Left lung (tissue), 10 donors: ENCODE results near the gene HAPSTR1. TPM values are rescaled to one million over a fixed set of nuclear protein-coding genes. Genes with fewer than 3 reads are reported as not detected.

Experiments used
- ATAC-seq: fragments of 200-7000 bp; cut with Tn5 transposase; one replicate; pipeline ENCODE4 v1.9.1; 2020; ENCODE audit warnings: moderate library complexity
- DNase-seq, 4 donors: peaks; one replicate each; pipeline ENCODE4 v3.0.0-alpha.2; 2013 to 2020
- H3K27ac ChIP-seq, 2 donors: fragments of 200-600 bp; sonication (generic) in 1 of 2; one replicate each; pipeline versions ENCODE4 v1.5.0 to v1.8.0; 2020 to 2021
- H3K27me3 ChIP-seq, 2 donors: fragments of 200-600 bp; sonication (generic) in 1 of 2; one replicate each; pipeline versions ENCODE4 v1.5.0 to v1.8.0; 2020 to 2021
- H3K36me3 ChIP-seq, 2 donors: fragments of 200-600 bp; sonication (generic) in 1 of 2; one replicate each; pipeline versions ENCODE4 v1.5.0 to v1.8.0; 2020 to 2021
- H3K4me1 ChIP-seq, 2 donors: fragments of 200-600 bp; one replicate each; pipeline ENCODE4 v1.8.0; 2021
- H3K4me3 ChIP-seq, 2 donors: fragments of 200-600 bp; sonication (generic) in 1 of 2; one replicate each; pipeline versions ENCODE4 v1.5.0 to v1.8.0; 2020 to 2021; ENCODE audit warnings: mild to moderate bottlenecking in 1 of 2
- H3K9me3 ChIP-seq, 2 donors: fragments of 200-600 bp; sonication (generic) in 1 of 2; one replicate each; pipeline versions ENCODE4 v1.5.0 to v1.8.0; 2020 to 2021
- intact Hi-C, 2 donors: fragments of 100-400 bp; cut with DNase I; formaldehyde crosslinking; loops; one replicate each; pipeline versions ENCODE4 v1.11.2 to v1.14.2; 2022
- polyA plus RNA-seq, 6 donors: library from polyadenylated mRNA; unstranded; fragments of 120-200 nt; gene quantifications; one replicate each; pipeline ENCODE4 v1.2.1, GENCODE V29; 2013; ENCODE audit not compliant: insufficient read length in 6 of 6
- total RNA-seq, 2 donors: library from RNA; stranded (reverse); fragmentation: NEBNext Ultra II Directional; extraction: Animal tissue kit (Norgen Biotek cat#: 25700); gene quantifications; one replicate each; pipeline ENCODE4 v1.2.1, GENCODE V29; 2021
- TF ChIP-seq, protein P1 (sequence below), 2 donors: fragments of 200-600 bp; sonication (generic) in 1 of 2; IDR thresholded peaks; one replicate each; pipeline versions ENCODE4 v1.5.0 to v1.8.0; 2021; ENCODE audit warnings: antibody characterized with exemption in 2 of 2
- donor health status: DM: no; HTN: yes; CAD: no.
- donor health status: DM: no; HTN: no; CAD: no.

The HAPSTR1 gene
- total and polyA plus RNA-seq, 8 donors: 41.9 to 62.8 (median 45.0) TPM

DNA sequence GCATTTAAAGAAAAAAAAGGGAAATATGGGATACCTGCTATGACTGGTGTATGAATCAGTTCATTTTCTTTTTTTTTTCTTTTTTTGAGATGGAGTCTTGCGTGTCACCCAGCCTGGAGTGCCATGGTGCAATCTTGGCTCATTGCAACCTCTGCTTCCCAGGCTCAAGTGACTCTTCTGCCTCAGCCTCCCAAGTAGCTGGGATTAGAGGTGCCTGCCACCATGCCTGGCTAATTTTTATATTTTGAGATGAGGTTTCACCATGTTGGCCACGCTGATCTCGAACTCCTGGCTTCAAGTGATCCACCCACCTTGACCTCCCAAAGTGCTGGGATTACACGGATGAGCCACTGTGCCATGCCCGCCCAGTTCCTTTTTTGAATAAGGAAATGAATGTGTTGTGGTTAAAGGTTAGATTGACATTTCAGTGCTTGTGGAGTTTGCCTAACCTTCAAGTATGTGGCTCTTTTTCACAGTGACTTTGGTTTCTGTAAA, 7.7 kb downstream of the HAPSTR1 start:
- peak; percentile 77 for ATAC-seq
- TF ChIP-seq, protein P1, sequence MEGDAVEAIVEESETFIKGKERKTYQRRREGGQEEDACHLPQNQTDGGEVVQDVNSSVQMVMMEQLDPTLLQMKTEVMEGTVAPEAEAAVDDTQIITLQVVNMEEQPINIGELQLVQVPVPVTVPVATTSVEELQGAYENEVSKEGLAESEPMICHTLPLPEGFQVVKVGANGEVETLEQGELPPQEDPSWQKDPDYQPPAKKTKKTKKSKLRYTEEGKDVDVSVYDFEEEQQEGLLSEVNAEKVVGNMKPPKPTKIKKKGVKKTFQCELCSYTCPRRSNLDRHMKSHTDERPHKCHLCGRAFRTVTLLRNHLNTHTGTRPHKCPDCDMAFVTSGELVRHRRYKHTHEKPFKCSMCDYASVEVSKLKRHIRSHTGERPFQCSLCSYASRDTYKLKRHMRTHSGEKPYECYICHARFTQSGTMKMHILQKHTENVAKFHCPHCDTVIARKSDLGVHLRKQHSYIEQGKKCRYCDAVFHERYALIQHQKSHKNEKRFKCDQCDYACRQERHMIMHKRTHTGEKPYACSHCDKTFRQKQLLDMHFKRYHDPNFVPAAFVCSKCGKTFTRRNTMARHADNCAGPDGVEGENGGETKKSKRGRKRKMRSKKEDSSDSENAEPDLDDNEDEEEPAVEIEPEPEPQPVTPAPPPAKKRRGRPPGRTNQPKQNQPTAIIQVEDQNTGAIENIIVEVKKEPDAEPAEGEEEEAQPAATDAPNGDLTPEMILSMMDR (IDR thresholded peaks at IDR 0.05): no peak
- Histone ChIP-seq H3K27me3 (no peaks in the 10 kb centered on the region), H3K4me1 (peaks cover 51 to 100% of the 10 kb centered on the region in 2 donors), H3K36me3 (peaks cover 5 to 85% of the 10 kb centered on the region in 2 donors), H3K9me3 (no peaks in the 10 kb centered on the region), H3K27ac (peak overlapping the region; percentile 50 to 70), H3K4me3 (no peak overlapping the region)
- intact Hi-C loops: no loop called here
- no peak for DNase-seq

- no peak for DNase-seq
- TF ChIP-seq, protein P1 (IDR thresholded peaks at IDR 0.05): no peak
- Histone ChIP-seq H3K36me3 (peaks cover 5 to 88% of the 10 kb centered on the region in 2 donors), H3K27me3 (no peaks in the 10 kb centered on the region), H3K9me3 (no peaks in the 10 kb centered on the region), H3K4me3 (no peak overlapping the region), H3K4me1 (peaks cover 29 to 98% of the 10 kb centered on the region in 2 donors), H3K27ac (peak overlapping the region in 1 of 2 donors; percentile 33)
- intact Hi-C loops: no loop called here
- ATAC-seq: no peak
Observed at GRCh38 chr16:9102379-9102778, 10.9 kb downstream of the HAPSTR1 start.

DNA sequence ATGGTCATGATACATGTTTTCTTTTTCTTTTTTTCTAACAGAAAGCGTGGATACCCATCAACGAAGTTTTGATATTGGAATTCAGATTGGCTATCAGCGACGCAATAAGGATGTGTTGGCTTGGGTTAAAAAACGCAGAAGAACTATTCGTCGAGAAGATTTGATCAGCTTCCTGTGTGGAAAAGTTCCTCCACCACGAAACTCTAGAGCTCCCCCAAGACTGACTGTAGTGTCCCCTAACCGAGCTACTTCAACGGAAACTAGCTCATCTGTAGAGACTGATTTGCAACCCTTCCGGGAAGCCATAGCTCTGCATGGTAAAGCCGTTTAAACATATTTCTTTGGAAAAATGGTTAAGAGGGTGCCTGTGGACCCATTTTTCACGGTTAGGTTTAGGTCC, 11.5 kb downstream of the HAPSTR1 start:
- H3K27ac ChIP-seq: peak overlapping the region in 1 of 2 donors; percentile 33
- H3K36me3 ChIP-seq: peaks cover 5 to 88% of the 10 kb centered on the region in 2 donors
- intact Hi-C loops: no loop called here
- no peaks in the 10 kb centered on the region for H3K9me3 ChIP-seq
- DNase-seq (no peak), ATAC-seq (no peak)
- no peak overlapping the region for H3K4me3 ChIP-seq
- TF ChIP-seq, protein P1 (IDR thresholded peaks at IDR 0.05): no peak
- no peaks in the 10 kb centered on the region for H3K27me3 ChIP-seq
- H3K4me1 ChIP-seq: peaks cover 31 to 98% of the 10 kb centered on the region in 2 donors

DNA sequence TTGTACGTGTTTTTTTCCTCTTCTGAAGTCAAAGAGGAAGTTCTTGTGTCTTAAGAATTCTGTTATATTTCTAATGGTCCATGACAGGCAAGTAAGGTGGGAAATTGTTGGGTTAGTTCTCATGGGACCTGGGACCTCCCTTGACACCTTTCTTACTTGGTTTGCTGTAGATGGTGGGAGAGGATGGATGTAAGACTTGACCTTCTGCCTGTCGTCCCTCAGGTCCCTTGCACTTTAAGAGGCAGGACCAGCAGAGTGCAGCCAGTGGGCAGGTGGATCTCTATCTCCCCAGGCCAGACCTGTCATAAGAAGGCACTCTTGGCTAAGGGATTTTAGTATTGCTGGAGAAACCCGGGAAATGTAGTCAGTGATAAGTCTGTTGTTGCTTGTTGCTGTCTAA, 12.1 kb downstream of the HAPSTR1 start:
- peaks cover 26 to 98% of the 10 kb centered on the region in 2 donors for H3K4me1 ChIP-seq
- TF ChIP-seq, protein P1 (IDR thresholded peaks at IDR 0.05): no peak
- DNase-seq (no peak), ATAC-seq (no peak)
- intact Hi-C loops: no loop called here
- H3K27me3 ChIP-seq: no peaks in the 10 kb centered on the region
- H3K9me3 ChIP-seq: no peaks in the 10 kb centered on the region
- H3K27ac ChIP-seq: peak overlapping the region in 1 of 2 donors; percentile 5
- no peak overlapping the region for H3K4me3 ChIP-seq
- H3K36me3 ChIP-seq: peaks cover 5 to 88% of the 10 kb centered on the region in 2 donors

DNA sequence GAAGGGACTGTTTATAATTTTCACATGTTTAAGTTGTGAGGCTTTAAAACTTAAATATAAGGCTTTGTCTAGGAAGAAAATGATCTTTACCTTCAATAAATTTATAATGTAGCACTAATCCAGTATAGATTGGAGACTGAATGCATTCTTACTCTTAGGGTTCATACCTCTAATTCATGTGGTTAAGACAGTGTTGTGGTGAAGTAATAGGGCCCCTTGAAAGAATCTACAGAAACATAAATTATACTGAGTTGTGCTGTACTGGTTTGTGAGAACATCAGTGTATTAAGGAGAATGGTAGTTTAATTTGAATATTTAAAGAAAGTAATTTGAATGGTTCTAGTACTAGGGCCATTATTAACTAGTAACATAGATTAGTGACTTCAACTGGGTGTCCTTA, 13.7 kb downstream of the HAPSTR1 start:
- no peaks in the 10 kb centered on the region for H3K9me3 ChIP-seq
- peaks cover 23 to 98% of the 10 kb centered on the region in 2 donors for H3K4me1 ChIP-seq
- H3K4me3 ChIP-seq: no peak overlapping the region
- H3K27ac ChIP-seq: no peak overlapping the region
- intact Hi-C loops: no loop called here
- TF ChIP-seq, protein P1 (IDR thresholded peaks at IDR 0.05): no peak
- ATAC-seq (no peak), DNase-seq (no peak)
- peaks cover 5 to 89% of the 10 kb centered on the region in 2 donors for H3K36me3 ChIP-seq
- no peaks in the 10 kb centered on the region for H3K27me3 ChIP-seq
